ENCODE data around the gene RGS9BP.
A peak's percentile ranks its signal among the peaks of the same experiment; 100 is the strongest.
"Not testable (repeated sequence)": the region's sequence is repeated elsewhere in the genome, so short reads cannot be mapped to it uniquely, and the experiment has no call there.

RGS9BP gene, protein sequence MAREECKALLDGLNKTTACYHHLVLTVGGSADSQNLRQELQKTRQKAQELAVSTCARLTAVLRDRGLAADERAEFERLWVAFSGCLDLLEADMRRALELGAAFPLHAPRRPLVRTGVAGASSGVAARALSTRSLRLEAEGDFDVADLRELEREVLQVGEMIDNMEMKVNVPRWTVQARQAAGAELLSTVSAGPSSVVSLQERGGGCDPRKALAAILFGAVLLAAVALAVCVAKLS

DNA sequence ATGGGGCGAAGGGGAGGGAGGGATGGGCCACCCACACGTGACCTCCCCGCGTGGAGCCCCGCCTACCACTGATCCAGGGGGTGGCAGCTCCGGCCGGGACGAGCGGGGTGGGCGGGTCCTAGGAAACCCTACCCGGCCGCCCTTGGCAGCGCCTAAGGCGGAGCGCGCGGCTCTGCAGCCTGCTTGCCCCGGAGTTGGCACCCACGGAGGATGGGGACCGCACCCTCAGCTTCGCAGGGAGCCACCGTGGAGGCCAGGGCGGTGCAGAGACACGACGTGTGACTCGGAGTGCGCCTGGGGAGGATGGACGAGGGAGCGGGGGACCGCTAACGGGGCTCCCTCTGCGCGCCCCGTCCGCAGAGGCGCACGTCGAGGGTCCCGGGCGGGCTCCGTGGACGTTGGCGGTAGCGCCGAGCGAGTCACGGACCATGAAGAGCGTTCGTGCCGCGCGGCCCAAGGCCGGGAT, at the start of gene RGS9BP:
Gene RGS9BP, plus strand, starts transcription at position 129 of the 466 bp plus-strand sequence. CDS start 416 bp downstream, outside the sequence.
- DNase-seq, result peak; percentile 76

DNA sequence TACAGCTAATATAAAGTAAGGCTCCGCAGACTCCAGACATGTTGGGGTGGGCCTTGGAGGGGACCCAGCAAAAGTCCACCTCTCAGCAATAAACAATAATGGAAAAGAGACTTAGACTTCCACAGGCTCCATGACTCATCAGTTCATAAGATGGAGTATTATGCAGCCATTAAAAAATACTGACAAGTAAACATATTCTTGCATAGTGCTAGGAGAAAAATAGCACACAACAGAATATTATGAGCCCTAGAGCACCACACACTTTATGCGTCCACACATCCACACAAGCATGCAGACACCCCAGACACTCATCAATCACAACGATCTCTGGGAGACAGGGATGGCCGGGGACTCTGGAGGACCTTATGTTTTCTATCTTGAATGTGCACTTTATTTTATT, 48.7 kb upstream of the RGS9BP start:
- no peak for DNase-seq

DNA sequence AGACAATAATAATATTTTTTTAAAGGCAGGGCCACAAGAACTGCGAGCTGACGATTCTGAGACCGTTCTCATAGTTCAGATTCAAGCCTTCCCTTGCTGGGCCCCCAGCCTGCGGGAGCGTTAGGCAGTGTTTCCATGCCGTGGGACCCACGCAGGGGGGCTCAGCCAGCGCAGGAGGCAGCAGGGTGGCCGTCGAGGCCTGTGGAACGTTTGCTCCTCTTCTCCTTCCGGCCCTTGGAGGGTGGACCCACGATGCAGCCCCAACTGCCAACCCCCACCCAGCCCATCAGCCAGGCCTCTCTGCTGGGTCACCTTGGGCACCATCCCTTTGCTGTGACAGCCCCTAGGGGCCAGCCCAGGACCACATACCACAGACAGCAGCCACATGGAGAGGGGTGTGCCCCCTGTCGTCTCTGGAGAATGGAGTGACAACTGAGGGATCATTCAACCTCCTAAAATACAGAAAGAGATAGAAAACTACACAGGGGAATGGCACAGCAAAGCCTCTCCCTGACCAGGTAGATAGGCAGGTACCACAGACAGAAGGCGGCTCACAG, 47.9 kb upstream of the RGS9BP start:
- DNase-seq, result no peak

DNA sequence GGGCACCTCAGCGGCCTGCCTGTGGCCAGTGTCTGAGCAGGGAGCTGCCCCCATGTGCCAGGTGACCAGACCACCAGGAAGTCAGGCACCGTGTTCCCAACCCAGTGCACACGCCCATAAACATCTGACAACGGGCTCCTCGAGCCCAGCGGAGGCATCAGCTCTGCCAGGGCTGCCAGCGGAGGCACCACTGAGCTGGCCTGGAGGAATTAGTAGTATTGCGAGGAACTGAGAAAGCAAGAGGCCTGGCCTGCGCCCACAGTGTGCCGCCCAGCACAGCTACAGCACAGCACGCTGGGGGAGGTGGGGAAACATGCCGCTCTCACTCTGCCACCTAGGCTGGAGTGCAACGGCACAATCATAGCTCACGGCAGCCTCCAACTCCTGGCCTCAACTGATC, 45.3 kb upstream of the RGS9BP start:
- no peak for DNase-seq

DNA sequence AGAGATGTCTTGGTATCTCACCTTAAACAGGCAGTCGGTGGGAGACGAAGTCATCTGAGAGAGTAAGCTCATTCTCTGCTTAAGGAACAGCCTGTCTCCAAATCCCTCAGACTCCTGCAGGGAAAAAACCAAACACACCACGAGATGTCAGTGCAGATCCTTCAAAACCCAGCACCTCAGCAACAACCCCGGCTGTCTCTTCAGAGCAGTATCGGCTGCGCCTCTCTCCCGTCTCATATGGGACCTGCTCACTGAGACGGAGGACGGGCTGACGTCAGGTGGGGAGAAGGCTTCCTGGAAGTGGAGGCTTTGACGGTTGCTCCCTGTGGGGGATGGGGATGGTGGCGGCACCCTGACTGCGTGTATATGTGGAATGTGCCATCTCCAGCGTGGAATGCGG, 44.3 kb upstream of the RGS9BP start:
- no peak for DNase-seq

DNA sequence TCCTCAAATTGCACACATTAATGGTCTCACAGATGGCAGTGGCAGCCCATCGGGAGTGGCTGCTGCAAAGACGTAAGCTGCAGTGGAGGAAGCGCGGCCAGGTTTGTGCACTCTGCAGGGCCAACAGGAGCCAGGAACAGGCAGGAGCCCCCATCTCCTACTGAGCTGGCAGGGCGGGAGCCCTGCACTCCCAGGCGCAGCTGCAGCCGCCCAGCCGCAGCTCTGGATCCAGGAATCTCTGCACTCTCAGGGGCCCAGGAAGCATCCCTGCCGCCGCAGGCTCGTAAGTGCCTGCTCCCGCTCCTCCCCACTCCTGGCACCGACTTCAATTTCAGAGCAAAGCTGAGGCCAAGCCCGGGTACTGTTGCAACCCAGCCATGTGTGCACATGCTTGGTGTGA, 38.2 kb upstream of the RGS9BP start:
- DNase-seq, result no peak

DNA sequence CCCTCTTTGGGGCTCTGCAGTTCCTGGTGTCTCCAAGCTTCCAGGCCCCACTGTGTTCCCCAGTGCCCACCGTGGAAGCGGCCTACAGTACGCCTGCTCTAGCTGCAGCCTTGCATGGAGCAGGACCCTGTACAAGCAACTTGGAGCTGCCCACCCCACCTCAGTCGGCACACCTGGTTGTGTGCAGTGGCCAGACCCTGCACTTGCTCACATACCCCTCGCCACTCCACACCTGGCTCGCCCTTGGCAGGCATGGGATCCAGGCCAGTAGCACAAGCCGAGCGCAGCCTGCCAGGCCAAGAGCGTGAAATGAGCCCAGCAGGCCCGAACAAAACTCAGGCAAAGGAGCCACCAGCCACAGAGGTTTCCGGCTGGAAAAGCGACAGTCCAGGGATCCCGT, 37.0 kb upstream of the RGS9BP start:
- no peak for DNase-seq

DNA sequence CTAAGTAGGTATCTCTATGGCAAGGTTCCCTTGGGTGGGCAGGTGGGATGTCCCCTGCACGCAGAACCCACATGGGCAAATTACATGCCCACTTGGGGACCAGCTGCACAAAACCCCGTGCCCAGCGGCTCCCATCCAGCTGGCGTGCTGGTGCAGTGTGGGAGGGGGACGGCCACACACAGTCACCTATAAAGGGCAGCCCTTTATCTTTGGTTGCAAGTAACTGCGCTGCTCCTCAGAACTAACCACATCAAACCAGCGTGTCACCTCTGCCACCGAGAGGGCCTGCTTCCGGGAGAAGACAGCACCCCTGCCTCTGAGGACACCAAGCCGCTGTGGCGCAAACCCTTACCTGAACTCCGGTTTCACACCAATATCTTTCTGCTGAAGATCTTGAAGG, 32.9 kb upstream of the RGS9BP start:
- DNase-seq, result peak; percentile 74

DNA sequence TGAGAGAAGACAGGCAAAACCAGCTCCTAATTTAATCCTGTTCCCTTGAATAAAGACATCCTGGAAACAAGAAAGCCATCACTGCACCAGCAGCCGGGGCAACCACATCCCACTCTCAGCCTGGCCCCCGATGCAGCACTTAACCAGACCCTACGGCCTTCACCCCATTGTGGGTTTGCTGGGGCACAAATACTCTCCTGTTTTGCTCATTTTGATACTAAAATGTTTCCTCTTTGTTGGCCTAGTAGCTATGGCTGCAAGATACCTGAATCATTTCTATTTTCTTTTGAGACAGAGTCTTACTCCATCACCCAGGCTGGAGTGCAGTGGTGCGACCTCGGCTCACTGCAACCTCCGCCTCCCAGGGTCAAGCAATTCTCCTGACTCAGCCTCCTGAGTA, 29.1 kb upstream of the RGS9BP start:
- DNase-seq, result no peak

DNA sequence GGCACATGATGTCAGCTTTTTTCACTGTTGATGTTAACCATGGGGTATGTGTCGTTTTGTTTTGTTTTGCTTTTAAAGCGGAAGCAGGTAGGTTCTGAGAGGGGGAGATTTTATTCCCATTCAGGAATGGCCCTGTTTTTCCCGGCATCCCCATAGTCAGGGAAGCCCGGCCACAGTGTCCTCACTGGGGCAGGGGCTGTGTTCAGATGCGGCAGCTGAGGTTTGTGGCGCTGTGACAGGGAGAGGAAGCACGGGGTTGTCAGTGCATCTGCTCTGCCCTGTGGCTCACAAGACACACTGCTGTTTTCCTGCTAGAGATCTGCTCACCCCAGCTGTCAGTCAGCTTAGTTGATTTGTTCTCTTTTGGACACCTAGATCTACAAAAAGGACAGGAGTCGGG, 28.3 kb upstream of the RGS9BP start:
- DNase-seq, result no peak

DNA sequence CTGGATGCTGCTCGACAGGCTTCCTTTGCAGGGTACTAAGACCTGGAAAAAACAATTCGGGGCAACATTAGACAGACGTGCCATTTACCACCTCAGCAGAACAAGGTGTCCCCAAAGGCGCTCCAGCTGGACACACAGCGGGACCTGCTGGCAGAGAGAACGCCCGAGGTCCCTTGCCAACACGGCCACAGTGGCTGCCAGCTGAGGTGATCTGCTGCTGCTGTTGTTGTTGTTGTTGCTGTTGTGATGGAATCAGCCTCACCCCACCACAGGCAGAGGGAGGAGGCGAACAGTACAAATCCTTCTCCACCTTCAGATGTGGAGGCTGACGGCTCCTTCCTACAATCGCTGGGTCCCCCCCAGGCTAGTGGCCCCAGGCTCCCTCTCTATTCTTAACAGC, 25.9 kb upstream of the RGS9BP start:
- DNase-seq, result no peak

DNA sequence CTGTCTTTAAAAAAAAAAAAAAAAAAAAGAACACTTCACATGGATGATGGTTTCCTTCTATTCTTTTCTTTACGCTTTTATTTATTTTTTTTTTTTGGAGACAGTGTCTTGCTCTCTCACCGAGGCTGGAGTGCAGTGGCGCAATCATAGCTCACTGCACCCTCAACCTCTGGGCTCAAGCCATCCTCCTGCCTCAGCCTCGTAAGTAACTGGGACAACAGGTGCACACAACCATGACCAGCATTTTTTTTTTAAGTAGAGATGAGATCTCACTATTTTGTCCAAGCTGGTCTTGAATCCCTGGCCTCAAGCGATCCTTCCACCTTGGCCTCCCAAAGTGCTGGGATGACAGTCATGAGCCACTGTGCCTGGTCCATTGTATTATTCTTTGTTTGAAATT, 25.0 kb upstream of the RGS9BP start:
- DNase-seq, result no peak

DNA sequence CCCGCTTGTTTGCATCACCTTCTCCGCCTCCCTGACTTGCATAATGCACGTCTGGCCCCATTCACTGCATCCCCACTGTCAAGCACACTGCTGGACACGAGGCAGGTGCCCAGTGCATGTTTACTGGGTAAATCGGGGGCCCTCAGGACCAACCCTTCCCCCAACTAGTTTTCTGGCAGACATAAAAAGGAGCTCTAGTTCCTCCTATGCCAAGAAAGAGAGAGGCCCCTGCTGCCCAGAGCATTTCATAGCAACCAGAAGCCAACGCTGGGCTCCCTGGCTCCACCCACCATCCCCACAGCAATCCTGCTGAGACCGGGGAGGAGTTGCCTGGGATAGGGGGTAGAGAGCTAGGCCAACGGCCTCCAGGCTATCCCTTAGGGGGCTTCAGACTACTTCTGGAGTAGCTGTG, 23.9 kb upstream of the RGS9BP start:
- DNase-seq, result no peak

DNA sequence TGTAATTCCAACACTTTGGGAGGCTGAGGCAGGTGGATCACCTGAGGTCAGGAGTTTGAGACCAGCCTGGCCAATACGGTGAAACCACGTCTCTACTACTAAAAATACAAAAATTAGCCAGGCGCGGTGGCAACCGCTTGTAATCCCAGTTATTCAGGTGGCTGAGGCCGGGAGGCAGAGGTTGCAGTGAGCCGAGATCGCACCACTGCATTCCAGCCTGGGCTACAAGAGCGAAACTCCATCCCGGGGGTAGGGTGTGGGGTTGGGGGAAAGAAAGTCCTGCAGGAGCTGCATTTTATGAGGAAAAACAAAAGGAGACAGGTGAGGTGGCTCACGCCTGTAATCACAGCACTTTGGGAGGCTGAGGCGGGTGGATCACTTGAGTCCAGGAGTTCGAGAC, 23.3 kb upstream of the RGS9BP start:
- DNase-seq, result not testable (repeated sequence)

DNA sequence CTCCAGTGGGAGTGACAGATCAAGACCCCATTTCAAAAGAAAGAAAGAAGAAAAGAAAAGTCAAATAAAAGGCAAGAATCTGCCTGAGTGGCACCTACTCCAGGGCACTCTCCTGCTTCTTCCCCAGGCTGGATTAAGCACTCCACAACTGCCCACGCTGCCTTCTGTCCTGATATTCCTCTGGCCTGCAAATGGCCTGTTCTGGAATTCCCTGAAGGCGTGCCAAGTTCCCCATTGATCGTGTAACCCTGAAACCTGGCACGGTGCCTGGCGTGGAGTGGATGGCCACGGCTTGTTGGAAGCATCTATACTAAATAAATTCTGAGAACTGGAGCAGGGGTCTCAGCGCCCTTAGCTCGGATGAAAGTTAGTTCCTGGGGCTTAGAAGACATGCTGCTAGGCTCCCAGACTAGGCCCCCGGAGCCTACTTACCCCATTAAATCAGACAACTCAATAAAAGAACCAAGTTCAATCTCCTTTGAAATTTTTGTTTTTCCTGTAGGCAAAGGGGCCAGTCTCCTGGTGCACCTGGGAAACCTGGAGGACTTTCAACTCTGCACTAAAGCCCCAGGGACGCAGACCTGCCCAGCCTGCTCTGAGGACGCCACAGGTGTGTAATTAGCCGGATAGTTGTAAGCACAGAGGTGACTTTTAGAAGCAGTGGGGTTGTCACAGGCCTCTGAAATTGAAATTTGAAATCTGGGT, 22.6 kb upstream of the RGS9BP start:
- DNase-seq, result no peak

DNA sequence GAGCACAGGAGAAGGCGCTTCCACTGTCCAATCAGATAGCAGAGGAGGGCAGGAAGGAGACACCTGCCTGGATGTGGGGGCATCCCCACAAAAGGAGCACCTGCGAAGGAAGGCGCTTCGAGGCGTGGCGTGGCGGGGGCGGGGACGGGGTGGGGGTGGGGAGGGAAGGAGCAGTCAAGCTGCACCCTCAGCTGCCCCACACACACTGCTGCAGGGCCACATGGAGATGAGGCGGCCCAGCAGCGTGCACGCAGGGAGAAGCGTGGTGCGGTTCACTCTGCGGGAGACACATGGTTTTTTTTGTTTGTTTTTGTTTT, 22.1 kb upstream of the RGS9BP start:
- DNase-seq, result no peak

DNA sequence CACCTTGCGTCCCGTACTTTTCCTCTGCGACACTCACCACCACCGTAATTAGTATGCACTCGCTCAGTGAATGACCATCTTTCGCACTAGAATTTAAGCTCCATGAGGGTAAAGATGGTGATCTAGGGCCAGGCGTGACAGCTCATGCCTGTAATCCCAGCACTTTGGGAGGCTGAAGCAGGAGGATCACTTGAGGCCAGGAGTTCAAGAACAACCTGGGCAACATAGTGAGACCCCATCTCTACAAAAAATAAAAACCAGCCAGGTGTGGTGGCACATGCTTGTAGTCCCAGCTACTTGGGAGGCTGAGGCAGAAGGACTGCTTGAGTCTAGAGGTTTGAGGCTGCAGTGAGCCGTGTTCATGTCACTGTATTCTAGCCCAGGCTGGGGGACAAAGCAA, 19.3 kb upstream of the RGS9BP start:
- not testable (repeated sequence) for DNase-seq

DNA sequence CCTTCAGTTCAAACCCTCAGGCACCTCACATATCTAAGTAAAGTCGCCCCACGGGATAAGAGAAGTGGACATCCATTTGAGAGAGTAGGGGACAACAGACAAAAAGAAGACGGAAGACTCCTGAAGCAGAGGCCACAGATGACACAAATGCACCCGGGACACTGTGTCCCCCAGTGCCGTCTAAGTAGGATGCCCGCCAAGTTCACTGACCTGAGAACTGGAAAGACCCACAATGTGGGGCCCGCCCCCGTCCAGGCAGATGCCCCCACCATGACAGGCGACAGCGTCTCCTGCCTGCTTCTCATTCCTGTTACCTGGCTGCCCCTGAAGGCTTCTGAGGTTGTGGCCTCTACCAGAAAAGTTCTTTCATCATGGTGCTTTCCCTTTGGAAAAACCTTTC, 17.6 kb upstream of the RGS9BP start:
- DNase-seq, result no peak

DNA sequence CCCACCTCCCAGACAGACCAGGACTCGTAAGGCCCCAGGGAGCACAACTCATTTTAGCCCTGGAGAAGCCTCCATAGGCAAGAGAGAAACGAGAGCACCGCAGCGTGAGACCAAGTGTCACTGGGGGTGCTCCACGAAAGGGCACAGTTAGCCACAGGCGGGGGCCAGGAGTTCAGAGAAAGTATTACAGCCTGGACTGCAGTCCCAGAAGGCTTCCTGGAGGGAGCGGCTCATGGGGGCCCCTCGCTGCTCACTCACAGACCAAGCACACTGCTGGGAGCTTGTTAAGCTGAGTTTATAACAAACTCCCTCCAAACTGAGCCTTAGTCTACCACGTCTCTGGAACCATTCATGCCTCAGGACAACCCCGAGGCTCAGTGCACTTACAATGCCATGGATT, 17.1 kb upstream of the RGS9BP start:
- DNase-seq, result no peak

DNA sequence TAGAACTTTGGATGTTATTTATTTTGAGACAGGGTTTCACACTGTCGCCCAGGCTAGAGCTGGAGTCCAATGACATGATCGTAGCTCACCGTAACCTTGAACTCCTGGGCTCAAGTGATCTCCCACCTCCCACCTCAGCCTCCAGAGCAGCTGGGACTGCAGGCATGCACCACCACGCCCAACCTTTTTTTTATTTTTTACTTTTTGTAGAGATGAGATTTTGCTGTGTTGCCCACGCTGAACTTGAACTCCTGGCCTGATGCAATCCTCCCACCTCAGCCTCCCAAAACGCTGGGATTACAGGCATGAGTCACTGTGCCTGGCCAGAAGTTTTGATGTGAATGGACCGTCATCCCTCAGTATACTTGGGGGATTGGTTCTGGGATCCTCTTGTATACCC, 14.3 kb upstream of the RGS9BP start:
- DNase-seq, result no peak

DNA sequence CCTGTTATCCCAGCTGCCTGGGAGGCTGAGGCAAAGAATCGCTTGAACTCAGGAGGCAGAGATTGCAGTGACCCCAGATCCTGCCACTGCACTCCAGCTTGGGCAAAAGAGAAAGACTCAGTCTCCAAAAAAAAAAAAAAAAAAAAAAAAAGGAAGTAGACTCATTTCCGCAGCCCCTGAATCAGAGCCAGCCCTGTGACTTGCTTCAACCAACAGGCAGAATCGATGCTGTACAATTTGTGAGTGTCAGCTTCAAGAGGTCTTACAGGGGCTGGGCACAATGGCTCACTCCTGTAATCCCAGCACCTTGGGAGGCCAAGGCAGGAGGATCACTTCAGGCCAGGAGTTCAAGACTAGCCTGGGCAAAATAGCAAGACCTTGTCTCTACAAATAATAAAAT, 13.5 kb upstream of the RGS9BP start:
- no peak for DNase-seq

DNA sequence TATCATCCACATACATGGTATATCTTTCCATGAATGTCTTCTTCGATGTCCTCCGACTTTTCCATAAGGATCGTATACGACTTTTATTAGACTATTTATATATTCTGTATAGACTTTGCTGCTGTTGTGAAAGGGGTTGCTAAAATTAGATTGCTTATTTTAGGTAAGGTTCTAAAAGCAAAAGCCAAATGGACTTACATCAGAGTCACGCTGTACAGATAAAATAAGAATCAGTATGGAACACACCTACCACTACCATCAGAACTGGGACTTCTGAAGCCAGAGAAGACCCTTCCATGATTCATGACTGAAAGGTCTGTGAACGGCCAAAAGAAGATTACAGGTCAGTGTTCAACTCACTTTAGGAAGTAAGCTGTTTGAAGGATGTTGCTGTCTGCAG, 9.6 kb upstream of the RGS9BP start:
- no peak for DNase-seq

DNA sequence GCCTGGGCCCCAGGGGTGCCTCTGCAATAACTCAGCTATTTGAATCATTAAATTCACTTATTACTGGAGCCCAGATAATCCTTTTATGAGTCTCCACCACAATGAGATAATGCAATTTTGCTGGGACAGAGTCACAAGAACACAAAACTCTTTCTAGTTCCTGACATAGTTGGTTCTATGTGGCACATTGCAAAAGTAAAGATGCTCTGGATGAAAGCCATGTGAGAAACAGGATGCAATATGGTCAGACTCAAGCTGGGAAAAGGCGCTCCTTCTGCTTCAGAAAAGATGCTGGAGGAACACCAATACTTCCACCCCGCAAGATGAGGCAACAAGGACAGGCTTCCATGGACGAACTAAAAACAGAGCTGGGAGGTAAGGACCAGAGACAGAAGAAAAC, 6.3 kb upstream of the RGS9BP start:
- DNase-seq, result no peak

DNA sequence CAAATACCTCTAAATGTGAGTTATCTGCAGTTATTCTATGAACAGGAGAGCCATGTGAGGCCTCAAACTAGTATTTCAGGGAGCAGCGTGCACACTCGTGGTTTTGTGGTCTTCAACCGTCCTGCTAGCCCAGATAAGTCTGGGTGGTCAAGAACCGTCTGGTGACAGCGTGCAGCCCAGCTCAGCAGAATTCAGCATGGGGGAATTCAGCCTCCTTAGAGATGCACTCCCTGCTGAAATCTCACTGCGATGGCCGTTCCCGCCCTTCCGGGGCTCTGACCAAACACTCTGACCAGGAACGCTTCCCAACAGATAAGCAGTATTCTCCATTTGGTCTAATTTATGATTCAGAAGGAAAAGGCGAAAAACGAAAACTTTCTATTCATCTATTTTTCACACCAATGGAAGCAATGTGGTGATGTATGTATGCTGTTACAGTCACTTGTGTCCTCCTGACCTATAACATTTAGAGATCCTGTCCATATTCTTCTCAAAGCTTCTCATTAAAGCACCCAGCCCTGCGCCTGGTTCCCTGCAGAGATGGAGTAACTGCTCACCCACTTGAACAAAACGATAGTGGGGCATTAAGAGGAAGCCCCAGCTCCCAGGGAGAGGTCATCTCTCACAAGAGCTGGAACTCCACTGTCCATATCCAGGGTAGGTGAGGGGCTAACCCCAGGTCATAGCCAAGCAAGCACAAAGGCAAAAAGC, 3.6 kb upstream of the RGS9BP start:
- no peak for DNase-seq
